ENCODE data around the gene CHRNB1. TPM values are rescaled to one million over a fixed set of nuclear protein-coding genes. Genes with fewer than 3 reads are reported as not detected.

The CHRNB1 gene
- total and polyA plus RNA-seq, 10 of the 15 experiments (the other 5 are each of a cell fraction or from before 2014, with no cell fraction given): 5.8 to 14.8 (median 11.3) TPM

- TF ChIP-seq BMI1 (IDR thresholded peaks at IDR 0.05; ENCODE audit: borderline replicate concordance): no peak
- TF ChIP-seq POLR2AphosphoS5 (IDR thresholded peaks at IDR 0.05; ENCODE audit: low read length): no peak
- TF ChIP-seq RB1 (IDR thresholded peaks at IDR 0.05; ENCODE audit: borderline replicate concordance): no peak
- no peak for TF ChIP-seq ZNF592 (IDR thresholded peaks at IDR 0.05)
- TF ChIP-seq IKZF1 (conservative IDR thresholded peaks at IDR 0.05): peak; percentile 15; the same call in 1 of the 2 replicates
- TF ChIP-seq HDAC6 (IDR thresholded peaks at IDR 0.05; ENCODE audit: unreplicated experiment): no peak
- TF ChIP-seq SRF (IDR thresholded peaks at IDR 0.05; ENCODE audit: low read depth in 2 of 2, low read length in 2 of 2): no peak
- peak; percentile 75 for TF ChIP-seq RAD51 (IDR thresholded peaks at IDR 0.05)
- no peak for TF ChIP-seq NBN (IDR thresholded peaks at IDR 0.05)
- TF ChIP-seq MEF2B (IDR thresholded peaks at IDR 0.05; ENCODE audit: partially characterized antibody, poor library complexity, severe bottlenecking): no peak
- no peak for TF ChIP-seq MTA3 (IDR thresholded peaks at IDR 0.05; ENCODE audit: borderline replicate concordance, low read length)
- TF ChIP-seq ZZZ3 (IDR thresholded peaks at IDR 0.05; ENCODE audit: control insufficient read depth, insufficient read length, low read depth): no peak
- no peak; a peak in 1 of 4 replicates for TF ChIP-seq EP300 (IDR thresholded peaks at IDR 0.05; ENCODE audit: borderline replicate concordance in 1 of 2, control insufficient read depth in 1 of 2, low read depth in 2 of 2, low read length in 2 of 2)
- TF ChIP-seq TCF12 (IDR thresholded peaks at IDR 0.05; ENCODE audit: low read depth, low read length): no peak
- TF ChIP-seq SKIL (IDR thresholded peaks at IDR 0.05; ENCODE audit: low read depth, poor library complexity, severe bottlenecking): no peak
- no peak for TF ChIP-seq ZNF274 (IDR thresholded peaks at IDR 0.05; ENCODE audit: insufficient read depth, insufficient read length)
- 0 out of 2 replicates have a peak, but pooled peaks have one; percentile 53 for TF ChIP-seq SMARCA5 (IDR thresholded peaks at IDR 0.05)
- TF ChIP-seq PAX8 (IDR thresholded peaks at IDR 0.05): no peak
- TF ChIP-seq EED (IDR thresholded peaks at IDR 0.05; ENCODE audit: low read depth): no peak
- no peak for TF ChIP-seq RAD21 (IDR thresholded peaks at IDR 0.05; ENCODE audit: insufficient read depth, low read depth, low read length)
- TF ChIP-seq SIN3A (IDR thresholded peaks at IDR 0.05; ENCODE audit: low read depth, low read length): no peak
- TF ChIP-seq USF1 (IDR thresholded peaks at IDR 0.05; ENCODE audit: borderline replicate concordance, extremely low read length, insufficient read depth, low read depth, low read length): peak; percentile 81
- TF ChIP-seq IKZF2 (IDR thresholded peaks at IDR 0.05): peak in 1 of 2 experiments; percentile 36; a peak in 2 of 4 replicates
- no peak for TF ChIP-seq SIX5 (IDR thresholded peaks at IDR 0.05; ENCODE audit: low read depth, low read length, severe bottlenecking)
- TF ChIP-seq CBX3 (IDR thresholded peaks at IDR 0.05; ENCODE audit: borderline replicate concordance, low read depth): no peak
Measured at GRCh38 chr17:7440113-7440833, 4.6 kb upstream of the CHRNB1 start (continued).

Measured in GM12878 (cell line).